Measurements from ENCODE around the gene SCAMP5. TPM values are rescaled to one million over a fixed set of nuclear protein-coding genes. Genes with fewer than 3 reads are reported as not detected.

The SCAMP5 gene
- total RNA-seq, 1 donor from 2014 or later = 28.4 TPM

DNA sequence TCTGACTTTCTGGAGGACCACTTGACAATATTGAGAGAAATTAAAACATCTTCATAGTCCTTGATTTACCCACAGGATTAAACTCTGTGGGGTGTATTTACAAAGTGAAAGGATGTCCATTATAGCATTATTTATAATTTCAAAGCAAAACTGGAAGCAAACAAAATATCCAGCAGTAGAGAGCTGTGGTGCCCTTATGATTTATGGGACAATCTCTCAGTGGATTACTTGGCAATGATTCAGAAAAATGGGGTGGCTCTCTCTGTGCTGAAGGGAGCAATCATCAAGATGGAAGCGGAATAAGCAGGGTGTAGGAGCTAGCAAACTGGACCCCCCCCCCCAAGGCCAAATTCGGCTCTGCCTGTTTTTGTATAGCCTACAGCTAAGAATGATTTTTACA is 37.0 kb downstream of the SCAMP5 start:
- H3K27ac Mint-ChIP-seq = peak overlapping the region; percentile 88
- peaks cover 12% of the 10 kb centered on the region for H3K36me3 Mint-ChIP-seq
- no peaks in the 10 kb centered on the region for H3K27me3 Mint-ChIP-seq (ENCODE audit: low read depth)
- no peaks in the 10 kb centered on the region for H3K9me3 Mint-ChIP-seq
- H3K4me1 Mint-ChIP-seq = peaks cover 43% of the 10 kb centered on the region
- H3K4me3 Mint-ChIP-seq = no peak overlapping the region
- TF ChIP-seq, protein P1, sequence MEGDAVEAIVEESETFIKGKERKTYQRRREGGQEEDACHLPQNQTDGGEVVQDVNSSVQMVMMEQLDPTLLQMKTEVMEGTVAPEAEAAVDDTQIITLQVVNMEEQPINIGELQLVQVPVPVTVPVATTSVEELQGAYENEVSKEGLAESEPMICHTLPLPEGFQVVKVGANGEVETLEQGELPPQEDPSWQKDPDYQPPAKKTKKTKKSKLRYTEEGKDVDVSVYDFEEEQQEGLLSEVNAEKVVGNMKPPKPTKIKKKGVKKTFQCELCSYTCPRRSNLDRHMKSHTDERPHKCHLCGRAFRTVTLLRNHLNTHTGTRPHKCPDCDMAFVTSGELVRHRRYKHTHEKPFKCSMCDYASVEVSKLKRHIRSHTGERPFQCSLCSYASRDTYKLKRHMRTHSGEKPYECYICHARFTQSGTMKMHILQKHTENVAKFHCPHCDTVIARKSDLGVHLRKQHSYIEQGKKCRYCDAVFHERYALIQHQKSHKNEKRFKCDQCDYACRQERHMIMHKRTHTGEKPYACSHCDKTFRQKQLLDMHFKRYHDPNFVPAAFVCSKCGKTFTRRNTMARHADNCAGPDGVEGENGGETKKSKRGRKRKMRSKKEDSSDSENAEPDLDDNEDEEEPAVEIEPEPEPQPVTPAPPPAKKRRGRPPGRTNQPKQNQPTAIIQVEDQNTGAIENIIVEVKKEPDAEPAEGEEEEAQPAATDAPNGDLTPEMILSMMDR (IDR thresholded peaks at IDR 0.05; ENCODE audit: unreplicated experiment) = no peak
- no peak for DNase-seq (ENCODE audit: low spot score in 2 of 2, unreplicated experiment in 2 of 2)

DNA sequence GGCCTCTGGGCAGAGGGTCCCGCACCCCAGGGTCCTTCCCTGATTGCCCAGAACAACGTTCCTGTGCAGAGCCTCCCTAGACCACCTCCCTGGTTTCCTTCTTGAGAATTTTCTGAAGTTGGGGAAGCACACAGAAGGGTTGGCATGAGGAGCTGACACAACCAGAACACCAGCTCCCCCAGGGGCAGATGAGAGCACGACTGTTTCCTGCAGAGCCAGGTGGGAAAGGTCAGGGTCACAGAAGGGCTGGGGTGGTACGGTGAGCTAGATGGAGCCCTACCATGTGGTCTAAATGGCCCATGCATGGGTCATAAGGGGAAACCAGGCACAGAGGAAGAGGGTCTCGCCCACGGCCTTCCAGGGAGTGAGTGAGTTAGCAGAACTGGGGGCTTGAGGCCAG is 38.4 kb downstream of the SCAMP5 start:
- no peak for DNase-seq (ENCODE audit: low spot score in 2 of 2, unreplicated experiment in 2 of 2)
- TF ChIP-seq, protein P1 (IDR thresholded peaks at IDR 0.05; ENCODE audit: unreplicated experiment) = no peak
- H3K9me3 Mint-ChIP-seq = no peaks in the 10 kb centered on the region
- no peak overlapping the region for H3K4me3 Mint-ChIP-seq
- peaks cover 14% of the 10 kb centered on the region for H3K36me3 Mint-ChIP-seq
- no peaks in the 10 kb centered on the region for H3K27me3 Mint-ChIP-seq (ENCODE audit: low read depth)
- no peak overlapping the region for H3K27ac Mint-ChIP-seq
- peaks cover 43% of the 10 kb centered on the region for H3K4me1 Mint-ChIP-seq

DNA sequence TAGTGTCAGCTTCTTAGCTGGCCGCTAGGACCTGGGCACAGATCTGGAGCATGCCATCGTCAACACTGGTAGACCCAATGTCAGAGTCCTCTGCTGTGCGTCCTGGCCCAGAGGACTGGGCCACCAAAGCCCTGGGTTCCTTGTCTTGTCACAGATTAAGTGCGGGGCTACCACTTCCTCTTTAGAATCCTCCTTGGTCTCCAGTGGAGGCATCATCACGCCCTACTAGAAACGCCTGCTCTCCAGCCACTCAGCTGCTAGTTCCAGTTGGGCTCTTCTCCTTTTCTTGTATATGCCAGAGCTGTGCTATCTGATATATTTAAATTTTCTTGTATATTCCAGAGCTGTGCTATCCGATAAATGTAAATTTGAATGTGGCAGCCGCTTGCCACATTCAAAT is 39.3 kb downstream of the SCAMP5 start:
- Mint-ChIP-seq H3K9me3 (no peaks in the 10 kb centered on the region), H3K4me3 (no peak overlapping the region), H3K36me3 (peaks cover 12% of the 10 kb centered on the region), H3K27me3 (ENCODE audit: low read depth) (no peaks in the 10 kb centered on the region), H3K27ac (no peak overlapping the region), H3K4me1 (peaks cover 37% of the 10 kb centered on the region)
- DNase-seq (ENCODE audit: low spot score in 2 of 2, unreplicated experiment in 2 of 2) = no peak
- TF ChIP-seq, protein P1 (IDR thresholded peaks at IDR 0.05; ENCODE audit: unreplicated experiment) = no peak

DNA sequence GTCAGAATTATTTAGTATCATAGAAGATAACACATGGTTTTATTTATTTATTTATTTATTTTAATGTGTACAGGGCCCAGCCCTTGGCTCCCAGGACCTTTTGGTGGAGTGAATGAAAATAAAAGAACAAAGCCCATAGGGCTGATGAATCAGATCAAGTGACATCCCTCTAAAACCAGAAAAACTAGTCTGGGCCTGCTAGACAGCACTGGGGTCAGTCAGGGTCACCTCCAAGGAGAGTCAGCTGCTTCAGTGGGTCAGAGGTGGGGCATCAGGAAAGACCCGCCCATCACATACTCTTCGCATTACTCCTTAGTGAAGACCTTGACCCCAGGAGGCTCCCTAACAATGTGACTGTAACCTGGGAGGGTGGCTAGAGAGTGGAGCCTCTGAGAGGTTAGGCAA is 40.9 kb downstream of the SCAMP5 start:
- Mint-ChIP-seq H3K36me3 (peaks cover 12% of the 10 kb centered on the region), H3K9me3 (no peaks in the 10 kb centered on the region), H3K27ac (peak overlapping the region; percentile 52), H3K4me1 (peaks cover 27% of the 10 kb centered on the region), H3K4me3 (no peak overlapping the region), H3K27me3 (ENCODE audit: low read depth) (no peaks in the 10 kb centered on the region)
- TF ChIP-seq, protein P1 (IDR thresholded peaks at IDR 0.05; ENCODE audit: unreplicated experiment) = no peak
- no peak for DNase-seq (ENCODE audit: low spot score in 2 of 2, unreplicated experiment in 2 of 2)

DNA sequence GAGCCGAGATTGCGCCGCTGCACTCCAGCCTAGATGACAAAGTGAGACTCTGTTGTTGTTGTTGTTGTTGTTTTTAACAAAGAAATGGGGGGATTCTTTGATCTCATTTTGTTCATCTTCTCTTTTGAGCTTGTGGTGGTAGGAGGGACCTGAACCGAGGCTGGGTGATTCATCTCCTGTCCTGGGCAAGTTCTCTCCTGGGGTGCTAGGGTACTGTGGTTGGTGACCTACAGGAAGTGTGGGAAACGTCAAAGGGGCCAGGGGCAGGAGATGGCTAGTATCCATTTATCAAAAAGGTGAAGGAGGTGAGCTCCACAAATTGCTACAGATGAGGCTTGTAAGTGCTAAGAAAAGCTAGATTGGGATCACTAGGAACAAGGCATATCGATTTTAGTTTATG is 42.3 kb downstream of the SCAMP5 start:
- TF ChIP-seq, protein P1 (IDR thresholded peaks at IDR 0.05; ENCODE audit: unreplicated experiment) = no peak
- no peak for DNase-seq (ENCODE audit: low spot score in 2 of 2, unreplicated experiment in 2 of 2)
- Mint-ChIP-seq H3K4me3 (no peak overlapping the region), H3K36me3 (peaks cover 12% of the 10 kb centered on the region), H3K27me3 (ENCODE audit: low read depth) (no peaks in the 10 kb centered on the region), H3K4me1 (peaks cover 16% of the 10 kb centered on the region), H3K27ac (no peak overlapping the region), H3K9me3 (no peaks in the 10 kb centered on the region)

DNA sequence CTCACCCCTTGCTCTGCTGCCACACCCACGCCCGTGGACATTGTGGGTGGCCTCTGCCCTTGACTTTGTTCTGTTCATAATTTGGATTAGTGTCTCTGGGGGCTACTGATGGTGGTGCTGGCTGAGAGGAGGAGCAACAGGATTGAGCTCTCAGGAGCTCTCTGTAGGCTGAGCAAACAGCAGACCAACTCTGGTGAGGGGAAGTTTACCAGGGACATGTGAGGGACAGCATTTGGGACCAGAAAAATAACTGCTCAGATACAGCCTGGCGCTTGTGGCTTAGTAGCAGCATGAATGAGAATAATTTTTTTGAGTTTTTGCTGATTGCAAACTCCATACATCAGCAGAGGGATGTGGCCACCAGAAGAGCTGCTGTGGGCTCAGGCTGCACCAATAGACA is 42.9 kb downstream of the SCAMP5 start:
- peak overlapping the region; percentile 28 for H3K27ac Mint-ChIP-seq
- H3K4me3 Mint-ChIP-seq = no peak overlapping the region
- peaks cover 14% of the 10 kb centered on the region for H3K4me1 Mint-ChIP-seq
- DNase-seq (ENCODE audit: low spot score in 2 of 2, unreplicated experiment in 2 of 2) = no peak
- no peaks in the 10 kb centered on the region for H3K27me3 Mint-ChIP-seq (ENCODE audit: low read depth)
- no peaks in the 10 kb centered on the region for H3K9me3 Mint-ChIP-seq
- TF ChIP-seq, protein P1 (IDR thresholded peaks at IDR 0.05; ENCODE audit: unreplicated experiment) = no peak
- peaks cover 12% of the 10 kb centered on the region for H3K36me3 Mint-ChIP-seq
